Hematopoietic multipotent progenitor cell treated with erythropoietin and hydrocortisone succinate and interleukin-3 and kit ligand, for 17 days (in vitro differentiated cells): ENCODE data around the gene OSTN.
"Not testable (repeated sequence)": the region's sequence is repeated elsewhere in the genome, so short reads cannot be mapped to it uniquely, and the experiment has no call there.

Source experiments
- DNase-seq: peaks from one replicate; pipeline ENCODE4 v3.0.0-alpha.2; 2015; ENCODE audit warnings: low spot score

The OSTN gene

GRCh38 chr3:191198932-191199331, at the start of gene OSTN:
Gene OSTN, plus strand, starts transcription at chr3:191199241. Its CDS starts 13,292 bp downstream, at chr3:191212533.
- DNase-seq: no peak

GRCh38 chr3:191151653-191152052, 47.4 kb upstream of the OSTN start:
- DNase-seq: no peak

GRCh38 chr3:191154827-191155226, 44.2 kb upstream of the OSTN start:
- DNase-seq: no peak

GRCh38 chr3:191158247-191158646, 40.8 kb upstream of the OSTN start:
- DNase-seq: no peak

GRCh38 chr3:191158815-191159214, 40.2 kb upstream of the OSTN start:
- no peak for DNase-seq

- no peak for DNase-seq
Measured at GRCh38 chr3:191165802-191166201, 33.2 kb upstream of the OSTN start.

GRCh38 chr3:191166368-191166767, 32.7 kb upstream of the OSTN start:
- DNase-seq: no peak

GRCh38 chr3:191169566-191169965, 29.5 kb upstream of the OSTN start:
- DNase-seq: no peak

- DNase-seq: no peak
Measured at GRCh38 chr3:191170097-191170496, 28.9 kb upstream of the OSTN start.

- no peak for DNase-seq
Measured at GRCh38 chr3:191175102-191175501, 23.9 kb upstream of the OSTN start.

- DNase-seq: no peak
Measured at GRCh38 chr3:191176038-191176785, 22.8 kb upstream of the OSTN start.

- DNase-seq: not testable (repeated sequence)
Measured at GRCh38 chr3:191185382-191185781, 13.7 kb upstream of the OSTN start.

GRCh38 chr3:191188246-191188645, 10.8 kb upstream of the OSTN start:
- not testable (repeated sequence) for DNase-seq

GRCh38 chr3:191192270-191192669, 6.8 kb upstream of the OSTN start:
- not testable (repeated sequence) for DNase-seq

GRCh38 chr3:191192941-191193340, 6.1 kb upstream of the OSTN start:
- DNase-seq: no peak

GRCh38 chr3:191197761-191198306, 1.2 kb upstream of the OSTN start:
- no peak for DNase-seq

GRCh38 chr3:191198480-191198879, 561 bp upstream of the OSTN start:
- DNase-seq: no peak

- DNase-seq: no peak
Measured at GRCh38 chr3:191210032-191210431, 11.0 kb downstream of the OSTN start.

- no peak for DNase-seq
Measured at GRCh38 chr3:191216510-191216909, 17.5 kb downstream of the OSTN start.

GRCh38 chr3:191217301-191217700, 18.3 kb downstream of the OSTN start:
- DNase-seq: no peak

GRCh38 chr3:191220908-191221307, 21.9 kb downstream of the OSTN start:
- DNase-seq: no peak

GRCh38 chr3:191221638-191222037, 22.6 kb downstream of the OSTN start:
- no peak for DNase-seq

- DNase-seq: no peak
Measured at GRCh38 chr3:191227541-191227940, 28.5 kb downstream of the OSTN start.

GRCh38 chr3:191234216-191234615, 35.2 kb downstream of the OSTN start:
- DNase-seq: no peak
